ENCODE measurements around the gene IQSEC1. TPM values are rescaled to one million over a fixed set of nuclear protein-coding genes. Genes with fewer than 3 reads are reported as not detected.
A peak's percentile ranks its signal among the peaks of the same experiment; 100 is the strongest.

Gene IQSEC1
- total and polyA plus RNA-seq, 10 of the 15 experiments (the other 5 are each of a cell fraction or from before 2014, with no cell fraction given): 0.92 to 55.2 (median 8.5) TPM

DNA sequence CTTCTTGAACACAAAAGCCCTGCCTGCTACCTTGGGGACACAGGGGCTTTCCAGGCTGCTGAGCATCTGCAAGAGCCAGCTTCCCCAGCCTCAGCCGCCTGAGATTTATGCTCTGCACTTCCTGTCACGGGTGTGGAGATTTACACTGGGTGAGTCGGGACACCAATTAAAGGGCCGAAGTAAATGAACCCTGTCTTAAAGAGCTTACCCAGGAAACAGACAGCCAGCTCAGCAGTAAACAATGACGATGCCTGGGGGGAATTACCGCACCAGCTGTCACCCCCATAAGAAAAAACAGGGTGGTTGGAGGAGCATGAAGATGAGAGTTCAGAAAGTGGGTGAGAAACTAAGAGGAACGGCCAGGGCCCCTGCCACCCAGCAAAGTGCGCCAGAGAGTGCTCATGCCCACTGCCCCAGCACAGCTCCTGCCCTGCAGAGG lies 37.5 kb upstream of the IQSEC1 start (continued):
- TF ChIP-seq TAF1 (IDR thresholded peaks at IDR 0.05; ENCODE audit: borderline replicate concordance, low read depth, low read length) (no peak), MYB (IDR thresholded peaks at IDR 0.05; ENCODE audit: borderline replicate concordance, low read depth, low read length) (no peak), POU2F2 (IDR thresholded peaks at IDR 0.05; ENCODE audit: borderline replicate concordance, low read depth, low read length) (no peak), SRF (IDR thresholded peaks at IDR 0.05; ENCODE audit: low read depth in 2 of 2, low read length in 2 of 2) (no peak), ZBTB40 (IDR thresholded peaks at IDR 0.05; ENCODE audit: borderline replicate concordance) (no peak), TARDBP (IDR thresholded peaks at IDR 0.05; ENCODE audit: borderline replicate concordance) (no peak), PAX5 (IDR thresholded peaks at IDR 0.05; ENCODE audit: borderline replicate concordance, low read depth, low read length) (0 out of 2 replicates have a peak, but pooled peaks have one; percentile 49), KAT2A (conservative IDR thresholded peaks at IDR 0.05; ENCODE audit: control insufficient read depth, low read depth, low read length) (no peak), ZNF592 (IDR thresholded peaks at IDR 0.05) (no peak), MTA3 (IDR thresholded peaks at IDR 0.05; ENCODE audit: borderline replicate concordance, low read length) (no peak), HCFC1 (IDR thresholded peaks at IDR 0.05; ENCODE audit: low read length) (no peak), ZBTB11 (CRISPR knock-in tag; IDR thresholded peaks at IDR 0.05) (no peak), SMAD1 (IDR thresholded peaks at IDR 0.05; ENCODE audit: low read depth, partially characterized antibody) (no peak), BHLHE40 (IDR thresholded peaks at IDR 0.05; ENCODE audit: borderline replicate concordance in 1 of 2, low read depth in 2 of 2, low read length in 1 of 2) (peak; percentile 81 to 83), ETV6 (conservative IDR thresholded peaks at IDR 0.05 in 1 of 2, IDR thresholded peaks at IDR 0.05 in 1 of 2; ENCODE audit: borderline replicate concordance in 1 of 2, low read depth in 1 of 2) (no peak), NR2C1 (IDR thresholded peaks at IDR 0.05) (no peak), ZZZ3 (IDR thresholded peaks at IDR 0.05; ENCODE audit: control insufficient read depth, insufficient read length, low read depth) (no peak), CBX3 (IDR thresholded peaks at IDR 0.05; ENCODE audit: borderline replicate concordance, low read depth) (no peak)
- TF ChIP-seq, protein P1, sequence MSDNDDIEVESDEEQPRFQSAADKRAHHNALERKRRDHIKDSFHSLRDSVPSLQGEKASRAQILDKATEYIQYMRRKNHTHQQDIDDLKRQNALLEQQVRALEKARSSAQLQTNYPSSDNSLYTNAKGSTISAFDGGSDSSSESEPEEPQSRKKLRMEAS (IDR thresholded peaks at IDR 0.05; ENCODE audit: low read depth, low read length): no peak

Data from GM12878 (cell line).